GM18499 (cell line): ENCODE measurements around the gene DUOX2.

Source experiments
- ATAC-seq: cut with Tn5 transposase; IDR thresholded peaks from one replicate; pipeline ENCODE4 v1.9.1; 2021; ENCODE audit warnings: moderate number of reproducible peaks; ENCODE audit not compliant: insufficient read depth, unreplicated experiment

The DUOX2 gene

DNA sequence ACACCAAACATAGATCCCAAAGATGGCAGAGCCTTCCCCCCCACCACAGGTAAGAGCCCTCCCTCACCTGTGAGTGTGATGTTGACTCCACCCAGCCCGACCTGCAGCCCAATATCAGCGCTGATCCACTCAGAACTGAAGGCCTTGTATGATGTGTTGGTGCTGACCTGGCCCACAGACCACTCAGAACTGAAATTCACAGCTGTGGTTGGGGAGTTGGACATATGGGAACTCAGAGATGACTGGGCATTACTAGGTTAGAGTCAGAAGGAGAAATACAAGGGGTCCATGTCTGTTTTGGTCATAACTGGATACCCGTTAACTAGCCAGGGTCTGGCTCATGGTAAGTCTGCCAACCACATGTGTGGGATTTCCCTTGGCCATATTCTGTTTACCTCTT lies 7.0 kb upstream of the DUOX2 start:
- no peak for ATAC-seq

DNA sequence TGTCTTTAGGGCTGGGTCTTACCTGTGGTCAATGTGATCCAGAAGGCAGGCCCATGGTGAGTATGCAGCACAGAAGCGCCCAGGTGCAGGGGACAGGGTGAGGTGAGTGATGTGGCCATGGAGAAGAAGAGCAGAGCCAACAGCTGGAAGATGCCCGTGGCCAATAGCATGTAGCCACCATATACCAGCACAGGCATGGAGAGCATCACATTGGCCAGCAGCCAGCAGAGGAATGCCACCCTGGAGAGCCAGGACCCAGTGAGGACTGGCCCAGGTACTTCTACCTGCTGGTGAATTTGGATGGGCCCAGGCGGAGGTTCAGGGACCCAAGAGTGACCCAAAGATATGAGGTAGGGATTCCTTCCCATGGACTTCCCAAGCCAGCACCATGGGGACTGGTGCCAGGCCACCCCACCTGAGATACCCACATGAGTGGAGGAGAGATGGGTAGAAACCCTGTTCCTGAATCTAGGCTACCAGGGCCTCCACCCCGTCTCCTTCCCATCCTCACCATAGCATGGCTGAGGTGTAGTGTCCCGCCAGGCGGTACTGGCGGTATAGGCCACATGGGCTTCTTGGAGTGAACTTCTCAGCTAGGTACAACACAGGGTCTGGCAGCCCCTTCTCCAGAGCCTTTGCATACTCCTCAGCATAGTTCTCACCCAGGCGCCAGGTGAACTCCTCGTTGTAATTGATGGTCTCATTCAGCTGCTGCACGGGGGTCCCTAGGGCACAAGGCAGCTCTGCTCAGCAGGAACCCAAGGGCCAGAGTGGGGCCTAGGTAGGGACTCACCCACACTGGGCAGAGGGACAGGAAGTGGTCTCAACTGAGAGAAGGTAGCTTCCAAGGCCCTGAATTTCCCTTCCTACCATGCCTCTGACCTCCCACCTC lies 6.4 kb upstream of the DUOX2 start:
- no peak for ATAC-seq

DNA sequence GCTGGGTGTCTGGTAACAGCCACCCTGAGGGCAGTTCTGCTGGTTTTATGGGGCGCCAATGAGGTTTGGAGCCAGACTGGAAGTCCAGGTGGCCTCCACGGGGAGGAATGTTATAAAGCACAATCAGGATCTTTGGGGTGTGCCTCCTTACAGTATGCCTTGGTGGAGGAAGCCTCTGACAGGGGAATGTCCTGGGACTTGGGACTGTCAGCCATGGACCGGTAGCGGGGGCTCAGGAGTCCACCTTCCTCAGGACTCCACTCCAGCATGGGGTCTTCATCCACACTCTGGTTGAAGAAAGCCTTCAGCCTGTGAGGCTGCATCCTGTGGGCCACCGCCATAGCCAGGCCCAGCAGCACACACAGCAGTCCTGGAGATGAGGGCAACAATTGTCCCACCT lies 5.0 kb upstream of the DUOX2 start:
- no peak for ATAC-seq

DNA sequence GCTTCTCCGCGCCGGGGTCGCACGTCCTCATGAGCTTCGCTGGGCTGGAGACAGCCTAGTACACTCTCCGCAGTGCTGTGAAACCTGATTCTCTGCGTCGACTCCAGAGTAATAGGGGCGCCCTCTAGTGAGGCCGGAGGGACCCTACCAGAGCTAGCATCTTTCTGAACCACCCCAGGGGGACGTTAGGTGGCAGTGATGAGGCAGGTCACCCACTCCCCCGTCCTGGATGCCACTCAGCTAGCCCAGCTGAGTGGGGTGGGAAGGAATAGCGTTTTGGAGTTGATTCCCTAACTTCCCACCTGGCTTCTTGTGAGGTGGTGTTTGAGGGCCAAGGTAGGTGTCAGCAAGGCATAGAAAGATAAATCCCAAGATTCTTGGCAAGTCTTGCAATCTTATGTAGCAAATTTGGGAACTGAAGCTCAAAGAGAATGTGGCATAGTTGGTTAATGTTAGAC lies 4.2 kb upstream of the DUOX2 start:
- ATAC-seq = peak; percentile 89

DNA sequence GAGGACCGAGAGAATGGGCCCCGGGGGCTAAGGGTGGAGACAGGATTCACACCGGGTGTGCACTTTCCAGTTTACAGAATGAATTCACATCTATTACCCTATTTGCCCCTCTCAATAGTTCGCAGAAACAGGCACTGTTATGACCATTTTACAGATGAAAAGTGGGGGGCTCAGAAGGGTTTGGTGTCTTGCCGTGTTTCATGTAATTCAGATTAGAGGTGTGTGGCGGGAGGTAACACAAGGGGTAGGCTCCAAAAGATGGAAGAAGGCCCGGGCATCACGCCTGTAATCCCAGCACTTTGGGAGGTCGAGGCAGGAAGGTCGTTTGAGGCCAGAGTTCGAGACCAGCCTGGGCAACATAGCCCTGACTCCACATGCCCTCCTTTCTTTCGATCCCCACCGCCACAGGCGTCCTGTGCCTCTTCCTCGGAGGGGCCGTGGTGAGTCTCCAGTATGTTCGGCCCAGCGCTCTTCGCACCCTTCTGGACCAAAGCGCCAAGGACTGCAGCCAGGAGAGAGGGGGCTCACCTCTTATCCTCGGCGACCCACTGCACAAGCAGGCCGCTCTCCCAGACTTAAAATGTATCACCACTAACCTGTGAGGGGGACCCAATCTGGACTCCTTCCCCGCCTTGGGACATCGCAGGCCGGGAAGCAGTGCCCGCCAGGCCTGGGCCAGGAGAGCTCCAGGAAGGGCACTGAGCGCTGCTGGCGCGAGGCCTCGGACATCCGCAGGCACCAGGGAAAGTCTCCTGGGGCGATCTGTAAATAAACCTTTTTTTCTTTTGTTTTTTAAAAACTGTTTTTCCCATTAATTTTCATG lies 3.5 kb upstream of the DUOX2 start:
- ATAC-seq = peak; percentile 13

DNA sequence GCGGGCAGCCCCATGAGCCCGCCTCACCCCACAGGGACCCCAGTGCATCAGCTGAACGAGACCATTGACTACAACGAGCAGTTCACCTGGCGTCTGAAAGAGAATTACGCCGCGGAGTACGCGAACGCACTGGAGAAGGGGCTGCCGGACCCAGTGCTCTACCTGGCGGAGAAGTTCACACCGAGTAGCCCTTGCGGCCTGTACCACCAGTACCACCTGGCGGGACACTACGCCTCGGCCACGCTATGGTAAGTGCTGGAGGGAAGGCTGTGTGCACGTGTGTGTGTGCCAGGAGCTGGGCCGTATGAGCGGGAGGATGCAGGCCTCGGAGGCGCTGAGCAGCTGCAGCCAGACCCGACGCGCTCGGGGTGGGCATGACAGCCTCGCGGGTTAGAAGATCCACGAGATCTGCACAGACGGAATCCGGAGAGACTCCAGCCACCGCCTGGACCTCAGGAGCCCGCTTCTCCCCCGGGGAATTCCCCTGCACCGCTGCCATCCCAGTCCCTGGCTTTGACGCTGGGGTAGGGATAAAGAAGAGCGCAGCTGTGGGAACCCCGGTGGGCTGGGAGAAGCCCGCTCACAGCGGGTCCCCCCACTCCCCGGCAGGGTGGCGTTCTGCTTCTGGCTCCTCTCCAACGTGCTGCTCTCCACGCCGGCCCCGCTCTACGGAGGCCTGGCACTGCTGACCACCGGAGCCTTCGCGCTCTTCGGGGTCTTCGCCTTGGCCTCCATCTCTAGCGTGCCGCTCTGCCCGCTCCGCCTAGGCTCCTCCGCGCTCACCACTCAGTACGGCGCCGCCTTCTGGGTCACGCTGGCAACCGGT lies 2.7 kb upstream of the DUOX2 start:
- no peak for ATAC-seq

DNA sequence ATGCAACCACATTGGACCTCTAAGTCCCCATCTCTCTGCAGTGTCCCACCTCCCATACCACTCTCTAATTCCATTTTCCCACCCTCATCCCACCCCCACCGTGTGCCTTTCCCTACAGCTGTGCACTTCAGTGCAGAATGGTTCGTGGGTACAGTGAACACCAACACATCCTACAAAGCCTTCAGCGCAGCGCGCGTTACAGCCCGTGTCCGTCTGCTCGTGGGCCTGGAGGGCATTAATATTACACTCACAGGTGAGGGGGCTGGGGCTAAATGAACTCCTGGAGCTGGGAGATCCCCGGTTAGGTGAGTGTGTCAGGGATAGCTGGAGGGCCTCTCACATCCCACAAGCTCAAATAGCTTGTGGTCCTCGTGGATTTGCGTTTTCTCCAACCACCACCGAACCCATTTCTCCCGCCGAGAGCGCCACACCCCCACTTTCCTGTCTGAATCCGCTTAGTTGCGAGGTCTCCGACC lies 2.1 kb upstream of the DUOX2 start:
- no peak for ATAC-seq

DNA sequence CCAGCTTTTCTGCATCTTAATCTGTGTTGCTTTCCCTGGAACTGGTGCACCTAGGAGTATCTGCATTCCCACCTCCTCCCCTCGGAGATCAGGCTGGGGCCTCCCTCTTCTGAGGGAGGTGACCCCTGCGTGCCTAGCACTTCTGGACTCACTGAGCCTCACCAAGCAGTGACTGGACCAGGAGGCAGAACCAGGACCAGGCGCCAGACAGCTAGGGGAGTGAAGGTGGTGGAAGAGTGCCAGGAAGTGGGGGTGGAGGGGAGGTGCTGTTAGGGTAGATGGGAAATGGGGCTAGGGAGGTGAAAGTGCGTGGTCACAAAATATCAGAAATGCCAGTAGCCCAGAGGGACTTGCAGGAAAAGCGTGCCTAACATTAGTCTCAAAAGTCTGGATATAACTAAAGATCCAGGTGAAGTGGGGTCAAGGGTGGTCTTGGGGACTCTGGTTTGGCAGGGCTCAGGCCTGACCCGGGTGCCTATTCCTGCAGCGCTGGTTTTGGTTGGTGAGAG lies 1.4 kb upstream of the DUOX2 start:
- no peak for ATAC-seq

DNA sequence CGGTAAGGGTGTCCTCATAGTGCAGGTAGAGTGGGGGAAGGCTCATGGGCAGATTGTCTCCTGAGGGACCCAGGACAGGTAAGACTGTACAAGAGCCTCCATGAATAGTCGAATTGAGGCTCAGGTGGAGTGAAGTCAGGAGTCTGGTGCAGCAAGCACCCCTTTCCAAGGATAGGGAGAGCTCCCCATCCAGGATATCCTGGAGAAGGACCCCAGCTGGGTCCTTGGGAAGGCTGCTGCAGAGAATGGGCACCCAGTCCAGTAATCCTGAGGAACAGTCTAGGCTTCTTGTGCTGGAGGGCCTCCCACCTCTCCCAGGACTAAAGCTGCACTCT lies 746 bp upstream of the DUOX2 start:
- no peak for ATAC-seq

DNA sequence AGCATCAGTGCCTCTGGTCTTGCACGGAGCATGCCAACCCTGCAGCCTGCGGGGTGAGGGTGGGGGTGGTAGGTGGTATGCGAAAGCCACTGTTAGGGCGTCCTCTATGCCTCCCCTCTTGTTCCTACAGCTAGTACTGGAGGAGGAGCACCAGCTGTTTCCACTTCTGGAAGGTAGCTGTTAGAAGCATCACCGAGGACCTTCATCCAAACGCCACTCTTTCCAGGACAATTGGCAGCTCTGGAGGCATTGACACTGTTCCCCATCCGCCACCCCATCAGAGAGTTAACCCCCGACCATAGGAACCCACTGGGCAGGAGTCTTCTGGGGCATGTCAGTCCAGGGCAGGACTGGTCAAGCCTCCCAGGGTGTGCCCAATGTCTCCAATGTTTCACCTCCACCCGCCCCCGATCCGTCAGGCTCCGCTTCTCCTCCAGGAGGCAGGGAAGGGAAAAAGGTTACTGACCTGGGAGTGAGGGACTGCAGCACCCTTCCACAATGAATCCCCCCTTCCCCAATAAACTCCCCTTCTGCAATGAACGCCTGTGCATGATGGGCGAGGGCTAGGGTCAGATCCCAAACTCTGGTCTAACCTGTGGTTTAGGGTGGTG lies 487 bp downstream of the DUOX2 start:
- ATAC-seq = no peak

DNA sequence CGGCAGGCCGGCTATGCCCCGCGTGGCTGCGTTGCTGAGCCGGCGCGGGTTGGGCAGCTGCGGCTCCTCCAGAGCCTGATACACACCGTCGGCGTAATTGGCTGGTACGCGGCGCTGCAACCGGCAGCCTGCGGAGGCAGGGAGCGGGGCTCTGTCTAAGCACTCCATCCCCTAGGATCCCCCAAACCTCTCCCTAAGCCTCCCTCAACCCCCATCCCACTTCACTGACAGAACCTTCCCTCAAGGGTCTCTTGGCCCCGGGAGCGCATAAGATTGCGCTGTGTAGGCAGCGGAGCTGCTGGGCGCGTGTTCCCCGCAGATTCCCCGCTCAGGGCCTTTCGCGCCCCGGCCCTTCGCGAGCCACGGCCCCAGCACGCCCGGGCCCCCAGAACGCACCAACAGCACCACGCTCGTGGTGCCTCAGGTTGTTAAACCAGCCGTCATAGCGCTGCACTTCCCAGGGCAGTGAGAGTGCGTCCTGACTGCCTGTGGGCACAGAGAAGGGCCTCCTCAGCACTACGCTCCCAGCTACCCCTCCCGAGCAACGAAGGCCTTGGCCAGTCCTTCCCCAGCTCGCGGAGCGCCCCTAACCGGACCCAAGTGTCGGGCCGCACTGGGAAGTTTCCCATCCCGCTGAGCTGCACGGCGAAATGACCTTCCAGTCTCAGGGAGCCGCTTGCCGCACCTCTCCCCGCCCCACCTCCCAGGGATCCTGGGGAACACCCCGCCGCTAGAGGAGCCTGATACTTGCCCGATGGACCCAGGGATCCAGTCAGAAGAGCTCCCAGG lies 1.2 kb downstream of the DUOX2 start:
- no peak for ATAC-seq

DNA sequence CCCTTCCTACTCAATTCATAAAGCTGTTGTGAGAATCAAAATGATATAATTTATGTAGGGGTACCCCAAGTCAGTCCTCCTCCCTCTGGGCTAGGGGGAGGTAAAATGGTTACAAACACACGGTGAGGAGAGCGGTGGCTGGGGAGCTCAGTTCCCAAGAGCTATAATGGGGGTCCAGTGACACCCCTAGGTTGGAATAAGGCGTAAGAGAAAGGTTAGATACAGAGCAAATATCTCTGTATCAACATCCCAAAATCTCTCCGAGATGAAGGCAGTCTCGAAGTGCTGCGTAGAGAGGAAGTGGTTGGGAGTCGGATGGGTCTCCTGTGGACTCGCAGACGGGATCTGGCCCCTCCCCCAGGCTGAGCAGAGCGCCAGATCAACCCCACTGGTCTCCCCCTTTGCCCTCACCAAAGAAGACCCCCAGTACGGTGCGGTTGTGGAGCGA lies 1.8 kb downstream of the DUOX2 start:
- ATAC-seq = no peak

DNA sequence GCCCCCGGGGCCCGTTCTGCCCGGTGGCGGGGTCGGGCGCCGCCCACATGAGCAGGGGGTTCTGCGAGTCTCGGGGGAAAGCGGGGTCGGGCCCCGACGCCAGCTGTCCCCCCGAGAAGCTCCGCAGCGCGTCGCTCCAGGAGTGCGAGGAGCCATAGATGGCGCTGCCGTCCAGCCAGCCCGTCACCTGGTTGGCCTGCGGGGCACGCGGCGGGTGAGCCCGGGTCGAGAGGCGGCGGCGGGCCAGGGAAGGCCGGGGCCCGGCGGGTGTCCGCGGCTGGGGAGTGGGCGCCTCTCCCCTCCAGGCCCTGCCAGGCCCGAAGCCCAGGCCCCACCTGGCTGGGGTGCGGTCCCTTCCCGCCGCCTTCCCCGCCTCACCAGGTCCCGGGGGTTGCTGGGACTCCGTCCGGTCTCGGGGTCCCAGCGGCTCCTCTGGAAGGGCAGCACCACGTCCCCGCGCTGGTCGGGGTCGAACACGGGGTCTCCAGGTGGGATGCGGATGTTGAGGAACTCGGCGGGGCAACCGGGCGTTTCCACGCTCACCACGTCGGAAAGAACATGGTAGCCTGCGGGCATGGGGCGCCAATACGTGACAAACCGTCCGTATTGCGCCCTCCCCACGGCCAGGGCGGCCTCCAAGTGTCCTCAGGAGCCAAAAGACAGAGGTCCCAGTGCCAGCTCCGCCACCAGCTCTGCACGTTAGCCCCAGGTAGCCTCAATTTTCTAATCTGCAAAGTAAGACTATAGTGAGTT lies 2.4 kb downstream of the DUOX2 start:
- ATAC-seq = no peak

DNA sequence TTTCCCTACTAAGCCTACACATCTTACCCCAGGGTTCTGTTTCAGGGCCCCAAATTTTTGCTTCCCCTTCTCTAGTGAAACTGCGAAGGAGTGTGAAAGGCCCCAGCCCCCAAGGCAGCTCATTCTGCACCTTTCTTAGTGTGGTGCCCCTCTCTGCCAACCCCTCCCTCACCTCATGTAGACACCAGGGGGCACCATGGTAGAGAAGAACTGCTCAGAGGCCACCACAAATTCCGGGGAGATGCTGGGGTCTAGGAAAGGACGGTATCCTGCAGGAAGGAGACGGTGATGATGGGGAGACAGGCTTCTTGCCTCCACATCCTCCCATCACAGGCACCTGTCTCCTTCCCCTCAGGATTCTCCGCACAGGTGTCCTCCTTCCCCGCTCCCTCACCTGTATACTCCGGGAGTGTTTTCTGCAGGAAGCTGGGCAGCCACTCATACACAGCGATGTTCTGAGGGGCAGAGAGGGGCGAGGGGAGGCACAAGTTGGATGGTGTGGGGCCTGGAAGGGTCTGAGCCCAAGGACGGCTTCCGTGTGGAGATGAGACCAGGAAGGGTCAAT lies 3.6 kb downstream of the DUOX2 start:
- ATAC-seq = no peak

DNA sequence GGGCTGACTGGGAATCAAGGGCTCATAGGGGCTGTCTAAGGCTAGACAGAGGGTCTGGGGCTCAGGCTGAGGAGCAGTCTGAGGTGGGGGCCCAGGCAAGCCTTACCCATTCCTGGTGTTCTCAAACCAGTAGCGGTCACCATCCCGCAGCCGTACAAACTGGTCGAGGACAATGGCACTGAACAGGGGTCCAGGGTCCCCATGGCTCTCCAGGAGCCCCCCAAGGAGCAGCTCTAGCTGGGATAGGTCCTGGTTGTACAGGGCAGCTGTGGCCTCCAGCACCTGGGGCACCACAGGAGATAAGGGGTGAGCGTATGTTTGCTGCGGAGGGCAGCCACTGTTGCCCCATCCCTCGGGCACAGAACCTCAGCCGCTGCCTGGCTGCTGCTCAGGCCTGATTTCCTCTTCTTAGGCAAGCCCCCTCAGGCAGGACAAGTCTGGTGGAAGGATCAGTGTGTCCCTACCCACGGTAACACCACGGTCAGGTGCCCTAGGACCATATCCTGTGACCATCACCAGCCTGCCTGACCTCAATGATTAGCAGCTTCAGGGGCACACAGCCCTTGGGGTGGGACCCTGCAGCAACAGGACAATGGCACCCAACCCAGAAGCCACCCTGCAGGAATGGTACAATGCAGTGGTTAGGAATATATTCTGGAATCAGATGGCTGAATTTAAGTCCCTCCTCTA lies 5.9 kb downstream of the DUOX2 start:
- no peak for ATAC-seq

DNA sequence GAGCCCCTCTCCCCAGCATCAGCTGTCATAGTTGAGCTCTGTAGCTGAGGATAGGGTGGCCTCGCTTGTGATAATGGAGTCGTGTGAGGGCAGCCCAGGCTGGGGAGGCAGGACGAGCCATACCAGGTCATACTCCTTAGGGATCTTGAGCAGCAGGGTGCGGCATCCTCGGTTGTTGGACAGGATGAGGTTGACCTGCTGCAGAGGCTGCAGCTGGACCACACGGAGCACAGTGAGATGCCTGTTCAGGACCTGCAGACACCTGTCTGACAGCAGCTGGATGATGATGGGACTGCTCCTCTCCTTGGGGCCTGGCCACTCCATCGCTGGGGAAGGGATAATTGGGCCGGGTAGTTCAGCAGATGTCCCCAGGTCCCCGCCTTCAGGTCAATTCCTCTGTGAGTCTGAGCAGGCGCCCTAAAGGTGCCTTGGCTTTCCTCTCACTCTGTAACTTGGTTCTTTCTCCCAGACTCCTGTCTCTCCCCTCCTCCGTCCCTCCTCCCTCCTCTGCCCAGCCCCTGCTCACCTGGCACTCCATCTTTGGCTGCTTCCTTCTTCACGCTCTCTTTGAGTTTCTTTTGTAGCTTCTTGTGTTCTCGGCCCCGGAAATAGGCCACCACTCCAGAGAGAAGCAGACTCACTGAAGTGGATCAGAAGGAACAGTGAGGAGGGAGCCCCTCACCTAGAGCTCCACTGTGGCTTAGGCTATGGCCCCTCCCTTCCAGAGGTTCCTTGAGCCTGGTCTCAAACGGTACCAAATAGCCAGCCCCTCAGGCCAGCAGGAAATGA lies 7.8 kb downstream of the DUOX2 start:
- ATAC-seq = no peak

DNA sequence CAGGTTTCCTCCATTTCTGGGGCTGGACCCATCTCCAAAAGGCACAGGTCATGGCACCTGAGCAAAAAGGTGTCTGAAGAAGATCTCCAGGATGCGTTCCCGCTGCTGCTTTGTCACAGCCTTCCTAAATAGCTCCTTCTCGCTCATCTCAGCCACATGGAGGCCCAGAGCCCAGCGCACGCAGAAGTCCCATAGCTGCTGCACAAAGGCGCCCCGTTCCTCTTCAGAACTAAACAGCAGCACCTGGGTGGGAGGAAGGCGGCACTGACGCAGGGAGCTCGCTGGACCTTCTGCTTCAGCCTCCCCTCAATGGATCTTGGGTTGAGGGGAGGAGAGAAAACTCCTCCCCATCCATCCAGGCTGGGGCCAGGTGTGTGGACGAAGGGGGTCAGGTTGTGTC lies 8.4 kb downstream of the DUOX2 start:
- ATAC-seq = no peak
